A549 treated with CpdA at 1 μM for 4 hours (cell line): Measurements from ENCODE around the gene PIGO. TPM values are rescaled to one million over a fixed set of nuclear protein-coding genes. Genes with fewer than 3 reads are reported as not detected.

ENCODE experiments used
- total RNA-seq: library from RNA; stranded (reverse); fragments of 200-300 nt; extraction: Qiagen RNA extraction; gene quantifications from 5 replicates; pipeline ENCODE4 v1.2.3, GENCODE V29; 2022; ENCODE audit warnings: low read depth

The PIGO gene
- total RNA-seq: 37.3 to 53.4 TPM (median 48.5 TPM) in 5 replicates

GRCh38 chr9:35096035-35096849 lies at the start of gene PIGO:
TSS of gene PIGO (minus strand) at chr9:35096591. CDS start at chr9:35095565, 1,026 bp downstream.

DNA sequence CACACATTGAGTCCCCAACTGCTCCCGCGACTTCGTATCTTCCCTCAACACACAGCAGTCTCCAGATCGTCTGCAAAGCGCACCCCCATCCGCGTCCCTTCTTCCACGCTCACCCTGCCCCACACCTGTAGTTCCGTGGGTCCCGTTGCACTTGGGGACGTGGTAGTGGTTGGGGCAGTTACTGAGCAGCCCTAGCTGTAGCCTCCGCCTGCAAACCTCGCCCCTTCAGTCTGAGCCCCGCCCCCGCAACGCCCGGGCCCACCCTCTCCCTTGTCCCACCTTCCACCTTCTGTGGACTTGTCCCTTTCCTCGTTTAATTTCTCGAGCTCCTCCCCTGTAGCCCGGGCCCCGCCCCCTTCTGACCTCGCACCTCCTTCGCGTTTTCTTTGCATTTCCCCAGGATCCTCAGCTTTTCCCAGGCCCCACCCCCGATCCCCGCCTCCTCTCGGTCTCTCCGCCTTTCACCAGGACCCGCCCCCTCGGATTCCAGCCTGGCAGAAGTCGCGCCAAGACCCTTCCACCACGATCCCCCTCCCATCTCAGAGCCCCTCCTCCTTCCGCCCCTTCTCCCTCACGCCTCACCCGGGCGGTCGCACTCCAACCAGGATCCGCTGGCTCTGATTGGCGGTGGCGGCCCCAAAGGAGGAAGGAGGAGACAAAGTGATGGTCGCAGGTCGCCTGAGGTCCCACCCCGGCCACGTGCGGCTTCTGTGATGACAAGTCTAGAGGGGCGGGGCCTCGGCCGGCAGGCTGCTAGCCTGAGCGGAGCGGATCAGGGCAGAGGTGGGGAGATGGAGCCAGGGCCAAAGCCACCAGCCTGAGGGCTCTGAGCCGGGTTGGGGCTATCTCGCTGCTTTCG lies 19.5 kb upstream of the PIGO start, which contains the start of gene ATOSB:
Gene ATOSB, minus strand, starts transcription at position 183 of the 859 bp plus-strand sequence. CDS start 7,588 bp downstream, outside the sequence.

GRCh38 chr9:35102769-35103659 lies 6.6 kb upstream of the PIGO start, which contains the start of gene STOML2:
TSS of gene STOML2 (minus strand) at chr9:35103131. CDS start at chr9:35103094, 37 bp downstream.

DNA sequence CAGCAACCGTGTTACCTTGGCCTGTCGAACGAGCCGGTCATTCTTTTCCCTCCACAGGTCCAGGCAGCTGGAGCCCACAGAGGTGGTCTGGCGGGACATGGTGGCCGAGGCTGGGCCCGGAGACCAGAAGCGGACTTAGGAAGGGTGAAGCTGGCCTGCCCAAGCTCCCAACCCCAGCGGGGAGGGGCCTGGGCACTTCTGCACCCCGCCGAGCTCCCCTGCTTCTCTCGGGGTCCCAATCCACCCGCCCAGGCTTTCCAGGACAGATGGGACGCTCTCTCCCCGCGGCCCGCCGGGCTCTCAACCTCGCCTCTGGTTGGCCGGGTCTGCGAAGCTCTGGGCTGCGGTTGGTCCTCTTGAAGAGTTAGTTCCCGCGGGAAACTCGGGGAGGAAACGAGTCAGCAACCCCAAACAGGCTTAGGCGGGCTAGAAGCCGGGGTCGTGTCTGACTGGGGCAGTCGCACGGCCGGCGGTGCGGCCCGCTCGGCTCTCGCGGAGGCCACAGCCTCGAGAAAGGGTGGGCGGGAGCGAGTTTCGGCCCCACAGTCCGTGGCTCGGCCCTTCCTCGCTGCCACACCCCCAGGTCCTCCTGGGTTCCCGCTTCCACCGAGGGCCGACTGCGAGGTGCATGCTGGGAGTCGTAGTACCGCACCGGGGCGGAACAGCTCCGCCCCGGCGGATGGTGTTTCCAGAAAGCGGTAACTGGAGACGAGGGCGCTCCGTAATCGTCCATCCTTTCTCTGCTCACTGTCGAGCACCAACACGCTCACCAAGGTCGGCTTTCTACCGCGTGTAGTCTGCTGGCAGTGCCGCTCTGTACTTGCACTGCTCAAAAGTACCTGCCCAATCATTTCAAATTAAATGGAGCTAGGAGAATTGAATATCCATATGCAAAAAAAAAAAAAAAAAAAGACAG lies 16.7 kb downstream of the PIGO start, which contains the start of gene FANCG:
Gene FANCG, minus strand, starts transcription at position 517 of the 916 bp plus-strand sequence. Its CDS starts 418 bp downstream, at position 99.

DNA sequence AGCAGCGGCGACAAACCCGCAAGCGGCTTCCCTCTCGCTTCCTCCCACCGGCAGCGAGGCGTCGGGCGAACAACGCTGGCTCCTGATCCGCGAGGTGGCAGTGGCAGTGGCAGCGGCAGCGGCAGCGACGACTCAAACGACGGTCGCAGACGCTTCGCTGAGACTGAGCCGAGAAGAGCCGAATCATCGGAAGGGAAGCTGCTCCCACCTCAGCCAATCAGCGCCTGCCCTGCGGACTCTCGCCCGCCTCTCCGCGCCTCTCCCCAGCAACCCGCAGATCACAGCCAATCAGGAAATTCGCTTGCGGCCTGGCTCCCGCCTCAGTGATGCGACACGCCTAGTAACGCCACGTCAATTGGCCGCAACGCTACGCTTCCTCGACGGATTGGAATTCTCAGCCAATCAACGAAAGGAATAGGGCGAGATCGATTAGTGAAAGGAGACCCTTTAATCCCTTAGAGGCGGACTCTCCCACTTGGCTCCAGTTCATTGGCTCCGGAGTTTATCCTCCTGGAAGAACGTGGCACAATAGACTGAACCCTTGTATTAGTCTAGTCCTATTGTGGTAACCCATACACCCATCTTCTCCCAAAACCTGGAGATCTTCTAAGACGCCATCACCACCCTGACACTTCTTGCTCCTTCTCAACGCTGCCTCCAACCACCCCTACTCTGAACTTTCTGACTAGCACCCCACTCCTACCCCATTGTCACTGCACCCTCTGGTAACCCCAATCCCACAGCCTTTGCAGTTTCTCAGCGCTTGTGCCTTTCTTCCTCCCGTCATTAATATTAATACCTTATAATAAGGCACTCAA lies 23.7 kb downstream of the PIGO start, which contains the start of gene VCP:
Gene VCP, minus strand, starts transcription at position 165 of the 818 bp plus-strand sequence. CDS start 272 bp downstream, outside the sequence.

Other genes starting within 250 kb of the PIGO start
- gene PHF24, start 138.3 kb downstream of the PIGO start, total RNA-seq: 0.06 to 0.26 TPM (median 0.16 TPM) in 5 replicates
- gene DNAJB5, start 106.8 kb downstream of the PIGO start, total RNA-seq: 3.6 to 5.5 TPM (median 5.1 TPM) in 5 replicates
- gene VCP, start 24.0 kb downstream of the PIGO start, total RNA-seq: 288 to 309 TPM (median 299 TPM) in 5 replicates
- gene FANCG, start 16.6 kb downstream of the PIGO start, total RNA-seq: 46.9 to 58.5 TPM (median 56.2 TPM) in 5 replicates
- gene STOML2, start 6.5 kb upstream of the PIGO start, total RNA-seq: 216 to 273 TPM (median 261 TPM) in 5 replicates
- 6.5 to 10.7 TPM (median 9.3 TPM) in 5 replicates for gene ATOSB, start 19.3 kb upstream of the PIGO start, total RNA-seq
- 8.7 to 9.8 TPM (median 9.5 TPM) in 5 replicates for gene UNC13B, start 65.4 kb upstream of the PIGO start, total RNA-seq